AG08396 (cell line): Measurements from ENCODE around the gene DHRS2.
A peak's percentile ranks its signal among the peaks of the same experiment; 100 is the strongest.

Experiments
- DNase-seq: peaks from one replicate; pipeline ENCODE4 v3.0.0; 2012; ENCODE audit warnings: low spot score, mixed read lengths

The DHRS2 gene

GRCh38 chr14:23612802-23613201 lies 23.4 kb upstream of the DHRS2 start:
- no peak for DNase-seq

DNA sequence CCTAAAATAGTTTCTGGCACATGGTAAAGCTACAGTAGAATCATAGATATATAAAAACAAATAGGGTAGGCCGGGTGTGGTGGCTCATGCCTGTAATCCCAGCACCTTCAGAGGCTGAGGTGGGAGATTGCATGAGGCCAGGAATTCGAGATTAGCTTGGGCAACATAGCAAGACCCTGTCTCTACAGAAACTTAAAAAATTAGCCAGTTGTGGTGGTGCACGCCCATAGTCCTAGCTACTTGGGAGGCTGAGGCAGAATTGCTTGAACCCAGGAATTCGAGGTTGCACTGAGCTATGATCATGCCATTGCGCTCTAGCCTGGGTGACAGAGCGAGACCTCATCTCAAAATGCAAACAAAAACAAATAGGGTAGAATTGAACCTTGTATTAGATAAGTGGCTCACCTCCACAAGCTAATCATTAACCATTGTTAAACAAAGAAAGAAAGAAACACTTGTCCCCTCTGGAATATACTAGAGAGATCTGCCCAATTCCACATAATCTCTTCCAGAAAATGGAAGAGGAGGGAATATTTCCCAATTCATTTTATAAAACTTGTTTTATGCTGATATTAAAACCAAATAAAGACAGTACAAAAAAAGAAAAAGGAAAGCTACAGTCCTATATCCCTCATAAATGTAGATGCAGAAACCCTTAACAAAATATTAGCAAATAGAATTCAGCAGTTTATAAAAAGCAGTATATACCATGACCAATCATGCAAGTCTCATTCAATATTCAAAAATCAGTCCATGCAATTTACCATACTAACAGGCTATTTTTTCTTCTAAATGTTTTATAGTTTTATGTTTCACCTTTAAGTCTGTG lies 22.7 kb upstream of the DHRS2 start:
- no peak for DNase-seq

DNA sequence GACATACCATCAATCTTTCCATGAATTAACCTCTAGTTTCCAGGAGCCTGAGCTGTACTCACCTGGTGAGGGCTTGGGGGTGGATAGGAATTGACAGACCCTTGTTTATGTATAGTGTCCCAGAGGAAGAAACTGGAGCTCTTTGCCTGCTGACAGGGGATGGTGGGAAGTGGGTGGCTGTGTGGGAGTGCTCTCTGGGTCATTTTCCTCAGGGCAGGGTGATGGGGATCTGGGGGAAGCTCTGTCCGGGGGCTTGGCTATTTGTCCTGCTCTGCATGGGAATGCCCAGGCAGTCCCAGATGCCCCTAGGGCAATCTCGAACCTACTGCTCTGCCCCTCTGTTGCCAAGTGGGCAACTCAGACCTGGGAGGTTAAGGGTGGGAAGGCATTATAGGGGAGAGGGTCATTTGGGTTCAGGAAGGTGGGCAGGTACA lies 21.8 kb upstream of the DHRS2 start:
- DNase-seq, result no peak

DNA sequence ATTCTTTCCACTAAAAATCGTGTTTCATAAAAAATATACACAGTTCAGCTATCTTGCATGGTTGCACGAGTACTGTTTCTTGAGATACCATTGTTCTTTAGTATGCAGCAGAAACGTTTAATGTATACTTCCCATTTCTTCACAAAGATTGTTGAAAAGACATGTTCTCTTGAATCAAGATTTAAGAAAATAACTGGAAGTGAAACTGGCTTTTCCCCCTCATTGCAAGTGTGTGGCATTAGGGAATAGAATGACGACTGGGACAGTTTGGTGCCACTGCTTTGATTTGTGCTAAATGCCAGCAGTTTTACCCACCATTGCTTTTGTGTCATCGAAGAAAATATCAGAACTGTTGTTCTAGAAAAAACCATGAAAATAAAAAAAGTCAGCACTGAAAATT lies 20.3 kb upstream of the DHRS2 start:
- no peak for DNase-seq

- no peak for DNase-seq
Measured at GRCh38 chr14:23617539-23617938, 18.6 kb upstream of the DHRS2 start.

GRCh38 chr14:23618415-23618988 lies 17.7 kb upstream of the DHRS2 start:
- no peak for DNase-seq

DNA sequence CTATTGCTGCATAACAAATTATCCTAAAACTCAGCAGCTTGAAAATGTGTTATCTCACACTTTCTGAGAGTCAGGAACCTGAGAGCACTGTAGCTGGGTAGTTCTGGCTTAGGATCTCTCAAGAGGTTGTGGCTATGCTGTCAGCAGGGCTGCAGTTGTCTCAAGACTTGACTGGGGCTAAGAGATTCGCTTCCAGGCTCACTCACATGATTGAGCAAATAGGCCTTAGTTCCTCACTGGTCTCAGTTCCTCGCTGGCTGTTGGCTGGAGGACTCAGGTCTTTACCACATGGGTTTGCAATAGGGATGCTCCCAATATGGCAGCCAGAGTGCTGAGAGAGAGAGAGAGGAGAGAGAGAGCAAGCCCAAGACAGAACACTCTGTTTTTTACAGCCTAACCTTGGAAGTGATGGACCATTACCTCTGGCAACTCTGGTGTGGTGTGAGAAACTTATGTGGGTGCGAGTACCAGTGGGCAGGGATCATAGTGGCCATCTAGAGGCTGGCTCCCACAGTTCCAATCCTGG lies 15.9 kb upstream of the DHRS2 start:
- DNase-seq, result no peak

DNA sequence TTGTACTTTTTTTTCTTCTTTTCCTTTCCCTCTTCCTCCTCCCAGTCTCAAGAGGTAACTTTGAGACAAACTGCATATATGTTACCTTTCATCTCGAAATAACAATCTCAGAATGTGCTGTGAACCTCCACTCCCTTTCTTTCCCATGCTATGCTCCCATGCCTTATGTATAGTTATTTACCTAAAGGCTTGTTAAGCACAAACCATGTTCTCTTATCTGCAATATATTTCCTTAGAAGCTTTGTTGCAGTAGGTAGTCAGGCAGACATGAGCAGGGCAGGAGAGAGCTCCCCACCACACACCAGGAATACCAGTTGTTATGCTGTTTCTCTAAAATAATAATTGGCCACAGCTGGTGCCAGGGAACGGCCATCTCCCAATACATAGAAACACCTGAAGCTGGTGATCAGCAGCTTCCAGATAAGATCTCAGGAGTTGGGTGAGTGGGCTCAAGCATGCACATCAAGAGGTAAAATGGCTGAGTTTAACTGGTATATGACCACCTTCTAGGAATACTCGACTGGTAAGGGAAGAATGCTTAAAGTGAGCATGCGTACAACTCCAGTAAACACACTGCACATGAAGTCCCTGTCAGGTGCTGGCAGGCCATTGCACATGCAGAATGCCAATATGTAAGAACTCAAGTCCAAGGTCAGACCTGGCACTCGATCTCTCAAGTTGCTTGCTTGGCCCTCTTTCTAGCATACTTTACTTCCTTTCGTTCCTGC lies 14.8 kb upstream of the DHRS2 start:
- DNase-seq, result no peak

GRCh38 chr14:23621932-23622730 lies 14.0 kb upstream of the DHRS2 start:
- DNase-seq, result no peak

DNA sequence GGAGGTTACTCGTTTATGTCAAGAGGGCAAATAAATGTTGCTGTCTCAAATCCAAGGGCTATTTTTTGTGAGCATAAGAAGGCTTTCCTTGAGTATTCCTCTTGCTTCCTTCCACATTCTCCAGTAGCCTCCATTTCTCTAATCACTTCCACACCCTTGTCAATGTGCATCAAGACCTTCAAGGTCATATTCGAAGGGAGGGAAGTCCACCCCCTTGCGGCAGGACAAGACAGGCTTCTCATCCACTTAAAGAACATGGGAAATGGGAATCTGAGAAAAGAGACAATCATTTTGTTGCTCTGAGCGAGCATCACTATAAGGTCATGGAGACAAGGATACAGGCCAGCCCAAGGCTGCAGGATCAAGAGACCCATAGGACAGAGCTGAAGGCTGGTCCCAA lies 13.2 kb upstream of the DHRS2 start:
- no peak for DNase-seq

GRCh38 chr14:23623962-23624361 lies 12.2 kb upstream of the DHRS2 start:
- no peak for DNase-seq

DNA sequence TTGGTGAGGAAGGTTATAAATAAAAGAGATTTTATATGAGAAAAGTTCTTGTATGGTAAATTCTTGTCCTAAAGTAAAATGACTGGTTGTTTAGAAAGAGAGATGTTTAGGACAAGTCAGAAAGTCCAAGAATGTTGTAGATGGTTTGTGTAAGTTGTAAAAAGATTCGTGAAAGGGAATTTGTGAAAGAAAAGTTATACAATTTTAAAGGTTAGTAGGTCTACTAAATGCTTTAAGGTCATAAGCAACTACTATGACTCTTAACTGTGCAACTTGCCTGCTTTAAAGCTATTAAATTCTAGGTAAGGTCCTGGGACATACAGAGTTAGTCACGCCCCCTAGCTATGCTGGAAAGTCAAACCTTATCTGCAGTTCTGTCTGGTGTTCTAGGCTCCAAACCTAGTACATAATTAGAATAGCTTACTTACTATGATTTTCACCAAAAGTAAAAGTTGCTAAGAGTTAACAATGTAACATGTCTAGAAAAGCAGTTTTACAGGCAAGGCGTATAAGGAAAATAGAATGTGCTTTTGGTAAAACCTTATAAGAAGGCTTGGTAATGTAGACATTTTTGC lies 11.2 kb upstream of the DHRS2 start:
- DNase-seq, result no peak

- no peak for DNase-seq
Measured at GRCh38 chr14:23626946-23627345, 9.2 kb upstream of the DHRS2 start.

DNA sequence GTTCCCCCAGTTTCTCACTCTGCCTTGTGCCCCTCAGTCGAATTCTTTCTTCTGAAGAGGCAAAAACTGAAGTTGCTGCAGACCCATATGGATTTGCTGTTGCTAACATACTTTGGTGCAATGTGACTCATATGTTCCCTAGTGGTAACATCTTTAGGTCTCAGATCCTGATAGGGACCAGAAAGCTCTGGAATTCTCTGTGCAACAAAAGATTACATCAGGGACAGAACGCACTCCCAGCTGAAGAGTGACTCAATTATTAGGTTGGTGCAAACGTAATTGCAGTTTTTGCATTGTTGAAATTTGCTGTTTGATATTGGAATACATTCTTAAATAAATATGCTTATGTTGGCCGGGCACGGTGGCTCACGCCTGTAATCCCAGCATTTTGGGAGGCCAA lies 8.2 kb upstream of the DHRS2 start:
- DNase-seq, result no peak

- no peak for DNase-seq
Measured at GRCh38 chr14:23629204-23629603, 7.0 kb upstream of the DHRS2 start.

- DNase-seq, result no peak
Measured at GRCh38 chr14:23629832-23630396, 6.2 kb upstream of the DHRS2 start.

DNA sequence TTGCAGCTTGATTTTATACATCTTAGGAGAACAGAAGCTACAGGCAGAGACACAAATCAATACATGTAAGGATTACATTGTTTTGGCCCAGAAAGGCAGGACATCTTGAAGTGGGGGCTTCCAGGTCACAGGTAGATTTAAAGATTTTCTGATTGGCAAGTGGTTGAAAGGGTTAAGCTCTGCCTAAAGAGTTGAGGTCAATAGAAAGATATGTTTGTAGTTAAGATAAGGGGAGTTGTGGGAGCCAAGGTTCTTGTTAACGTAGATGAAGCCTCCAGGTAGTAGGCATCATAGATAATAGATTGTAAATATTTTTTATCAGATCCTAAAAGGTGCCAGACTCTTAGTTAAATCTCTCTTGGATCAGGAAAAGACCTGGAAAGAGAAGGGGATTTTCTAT lies 5.5 kb upstream of the DHRS2 start:
- DNase-seq, result no peak

DNA sequence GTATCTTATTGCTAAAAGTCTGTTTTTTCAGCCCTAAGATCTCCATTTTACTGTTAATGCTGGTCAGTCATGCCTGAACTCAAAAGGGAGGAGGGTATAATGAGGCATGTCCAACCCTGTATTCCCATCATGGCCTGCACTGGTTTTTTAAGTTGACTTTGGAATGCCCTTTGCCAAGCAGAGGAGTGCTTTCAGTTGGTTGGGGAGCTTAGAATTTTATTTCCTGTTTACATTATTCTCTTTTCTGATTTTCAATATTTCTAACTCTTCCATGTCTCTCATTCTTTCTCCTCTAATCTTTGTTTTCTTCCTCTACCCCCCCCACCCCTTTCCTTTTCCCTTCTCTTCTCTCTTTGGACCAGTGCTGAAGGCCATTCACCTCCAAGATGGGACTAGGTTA lies 4.9 kb upstream of the DHRS2 start:
- DNase-seq, result no peak

GRCh38 chr14:23631702-23632460 lies 4.3 kb upstream of the DHRS2 start:
- DNase-seq, result peak; percentile 87

- DNase-seq, result no peak
Measured at GRCh38 chr14:23632461-23633159, 3.6 kb upstream of the DHRS2 start.
